ENCODE measurements around the gene POLR1A. TPM values are rescaled to one million over a fixed set of nuclear protein-coding genes. Genes with fewer than 3 reads are reported as not detected.

The POLR1A gene
- total RNA-seq, 1 donor from 2014 or later = 50.1 TPM

DNA sequence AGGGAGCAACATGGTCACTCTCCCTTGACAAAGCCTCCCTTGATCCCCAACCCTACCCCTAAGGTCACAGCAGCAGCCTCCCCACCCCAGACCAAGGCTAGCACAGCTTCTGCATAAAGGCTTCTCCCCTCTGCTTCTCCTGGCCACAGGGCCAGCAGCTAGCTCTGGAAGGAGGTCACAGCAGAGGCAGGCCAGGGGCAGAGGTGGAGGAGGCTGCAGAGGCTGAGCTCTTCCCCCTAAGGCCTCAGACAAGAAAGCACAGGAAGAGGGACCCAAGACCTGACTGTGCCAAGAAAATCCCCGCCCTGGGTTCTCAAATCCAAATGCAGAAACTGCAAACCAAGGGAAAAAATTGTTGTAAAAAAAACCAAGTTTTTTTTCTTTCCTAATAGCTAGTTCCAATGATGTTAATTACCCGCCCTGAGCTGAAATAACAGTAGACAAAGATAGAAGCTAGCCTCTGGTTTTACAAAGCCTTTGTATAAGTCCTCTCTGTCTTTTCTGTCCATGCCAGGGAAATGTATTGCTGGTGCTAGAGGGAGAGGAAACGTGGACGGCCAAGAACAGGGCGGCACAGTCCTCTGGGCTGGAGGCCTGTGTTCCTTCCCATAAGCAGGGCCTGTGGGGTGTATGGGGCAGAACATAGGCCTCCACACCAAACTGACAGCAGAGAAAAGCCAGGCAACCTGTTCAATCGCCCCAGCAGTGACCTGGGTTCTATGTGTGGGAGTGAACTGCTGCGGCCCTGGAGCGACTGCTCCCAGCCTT lies 79.5 kb downstream of the POLR1A start:
- intact Hi-C loops (cut with micrococcal nuclease) = no loop called here

DNA sequence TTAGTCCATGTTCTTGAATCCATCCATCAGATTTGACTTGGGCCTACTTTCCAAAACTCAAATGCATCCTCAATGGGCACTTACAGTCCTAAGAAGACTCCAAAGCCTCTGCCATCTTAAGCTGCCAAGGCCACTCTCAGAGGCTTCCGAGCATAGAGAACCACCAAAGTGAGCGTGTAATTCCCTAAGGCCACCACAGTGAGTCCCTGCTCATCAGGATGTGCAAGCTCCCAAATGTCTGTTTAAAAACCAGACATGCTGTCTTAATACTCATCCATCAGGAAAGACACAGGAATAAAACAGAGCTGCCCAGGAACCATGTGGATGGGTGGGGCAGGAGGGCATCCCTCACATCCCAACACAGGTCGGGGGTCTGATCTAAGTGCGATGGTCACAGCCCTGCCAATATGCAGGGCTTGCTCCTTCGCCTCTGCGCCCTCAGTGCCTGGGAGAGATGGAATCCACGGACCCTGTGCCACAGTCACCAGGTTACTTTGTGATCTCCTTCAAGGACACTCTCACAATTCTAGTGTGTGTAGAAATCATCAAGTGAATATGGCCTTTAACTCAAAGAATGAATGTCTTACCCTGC lies 80.4 kb downstream of the POLR1A start:
- intact Hi-C loops (cut with micrococcal nuclease) = no loop called here

DNA sequence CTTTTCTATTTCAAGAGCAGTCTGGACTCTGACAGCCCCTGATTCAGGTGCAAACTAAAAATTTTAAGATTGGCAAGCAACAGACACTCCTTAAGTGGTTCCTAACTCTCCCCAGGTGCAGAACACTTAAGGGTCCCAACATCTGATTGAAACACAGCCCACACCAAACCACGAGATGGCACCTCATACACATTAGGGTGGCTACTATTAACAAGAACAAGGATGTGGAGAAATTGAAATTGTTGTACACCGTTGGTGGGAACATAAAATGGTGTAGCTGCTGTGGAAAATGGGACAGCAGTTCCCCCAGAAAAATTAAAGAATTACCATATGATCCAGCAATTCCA lies 82.3 kb downstream of the POLR1A start:
- intact Hi-C loops (cut with micrococcal nuclease) = no loop called here

DNA sequence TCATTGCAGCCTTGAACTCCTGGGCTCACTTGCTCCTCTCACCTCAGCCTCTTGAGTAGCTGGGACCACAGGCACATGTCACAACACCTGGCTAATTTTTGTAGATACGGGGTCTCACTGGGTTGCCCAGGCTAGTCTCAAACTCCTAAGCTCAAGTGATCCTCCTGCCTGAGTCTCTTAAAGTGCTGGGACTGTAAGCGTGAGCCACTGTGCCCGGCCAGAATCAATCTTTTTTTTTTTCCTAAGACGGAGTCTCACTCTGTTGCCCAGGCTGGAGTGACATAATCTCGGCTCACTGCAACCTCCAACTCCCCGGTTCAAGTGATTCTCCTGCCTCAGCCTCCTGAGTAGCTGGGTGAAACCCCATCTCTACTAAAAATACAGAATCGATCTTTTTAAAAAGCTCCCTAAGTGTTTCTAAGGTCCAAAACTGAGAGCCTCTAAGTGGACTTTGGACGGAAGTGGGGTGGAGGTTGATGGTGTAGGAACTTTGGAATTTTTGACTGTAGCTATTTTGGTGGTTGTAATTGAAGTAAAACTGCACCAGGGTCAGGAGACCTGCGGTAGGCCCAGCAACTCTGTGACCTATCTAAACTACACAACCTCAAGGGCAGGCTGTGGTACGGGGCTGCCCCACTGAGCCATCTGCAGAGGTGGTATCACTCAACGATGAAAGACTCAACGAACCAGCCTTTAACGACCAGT lies 82.9 kb downstream of the POLR1A start:
- intact Hi-C loops (cut with micrococcal nuclease) = no loop called here

DNA sequence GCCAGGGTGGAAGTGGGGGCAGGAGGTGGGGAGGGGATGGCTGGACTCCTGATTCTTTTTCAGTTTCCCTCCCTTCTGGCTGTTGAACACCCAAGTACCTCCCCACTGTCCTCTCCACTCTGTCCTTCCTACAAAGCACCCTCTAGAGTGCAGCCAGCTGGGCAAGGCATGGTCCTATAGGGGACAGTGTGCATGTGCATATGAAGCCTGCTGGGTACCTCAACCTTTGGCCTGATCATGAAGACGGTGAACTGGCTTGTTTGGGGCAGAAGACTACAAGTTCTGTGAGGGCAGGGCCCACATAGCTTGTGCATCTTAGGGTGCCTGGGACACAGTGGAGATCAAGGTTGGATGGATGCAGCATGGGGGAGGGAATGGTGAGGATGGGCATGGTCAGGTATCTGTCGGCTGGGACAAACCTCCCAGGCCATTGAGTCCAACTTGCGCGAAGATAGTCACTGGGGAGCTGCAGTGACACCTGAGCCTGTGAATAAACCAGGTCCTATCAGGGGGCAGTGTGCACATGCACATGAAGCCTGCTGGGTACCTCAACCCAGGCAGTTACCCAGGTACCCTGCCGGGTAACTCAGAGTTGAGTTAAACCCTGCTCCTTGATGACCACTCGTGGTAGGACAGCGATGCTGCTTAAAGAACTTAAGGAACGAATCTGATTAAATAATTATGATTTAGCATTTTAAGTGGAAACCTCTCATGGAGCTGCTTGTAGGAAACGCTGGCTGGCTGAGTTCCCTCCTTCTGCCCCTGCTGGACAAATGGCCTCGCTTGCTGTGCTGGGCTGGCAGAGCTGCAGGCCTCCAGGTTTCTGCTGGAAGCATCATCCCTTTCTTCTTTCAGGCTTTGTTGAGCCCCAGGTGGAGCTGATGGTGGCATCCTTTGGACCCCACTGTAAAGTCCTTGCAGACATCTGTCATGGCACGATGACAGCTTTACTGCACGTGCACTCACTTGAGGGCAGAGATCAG lies 84.0 kb downstream of the POLR1A start:
- intact Hi-C loops (cut with micrococcal nuclease) = no loop called here

DNA sequence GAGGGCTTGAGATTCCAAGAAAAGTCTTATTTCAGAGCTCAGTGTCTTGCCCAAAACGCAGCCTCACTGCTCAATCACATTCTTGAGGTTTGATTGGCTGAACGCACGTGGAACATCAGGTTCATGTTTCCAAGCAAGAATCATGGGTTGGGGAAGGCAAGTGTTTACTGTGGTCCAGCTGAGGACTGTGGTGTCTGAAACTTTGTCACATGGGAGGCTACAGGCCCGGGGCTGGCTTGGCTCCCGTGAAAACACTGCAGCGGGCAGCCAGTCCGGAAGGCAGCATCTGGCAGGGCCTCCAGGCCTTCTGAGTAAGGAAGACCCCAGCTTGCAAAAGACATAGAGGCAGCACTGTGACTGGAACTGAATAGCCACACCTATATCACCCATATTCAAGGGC lies 84.7 kb downstream of the POLR1A start:
- intact Hi-C loops (cut with micrococcal nuclease) = no loop called here

DNA sequence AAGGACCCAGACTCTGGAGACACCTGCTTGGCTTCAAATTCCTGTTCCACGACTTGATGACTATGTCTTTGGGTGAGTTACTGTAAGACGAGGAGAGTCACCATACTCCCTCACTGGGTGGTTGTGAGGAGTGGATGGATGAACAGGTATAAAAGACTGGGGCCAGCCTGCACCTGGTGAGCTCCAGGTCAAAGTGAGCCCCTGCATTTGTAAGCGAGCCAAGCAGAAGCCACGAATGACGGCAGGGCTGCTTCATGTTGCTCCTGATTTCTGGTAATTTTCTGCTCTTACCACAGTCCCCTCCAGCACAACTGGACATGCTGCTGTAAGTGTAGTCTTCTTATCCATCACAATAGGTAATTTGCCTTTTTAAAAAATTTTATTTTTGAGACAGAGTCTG lies 86.6 kb downstream of the POLR1A start:
- intact Hi-C loops (cut with micrococcal nuclease) = loop anchor here (5.0 kb wide), 1 partner anchor 132 kb away; the partner anchor contains the start of gene ST3GAL5

DNA sequence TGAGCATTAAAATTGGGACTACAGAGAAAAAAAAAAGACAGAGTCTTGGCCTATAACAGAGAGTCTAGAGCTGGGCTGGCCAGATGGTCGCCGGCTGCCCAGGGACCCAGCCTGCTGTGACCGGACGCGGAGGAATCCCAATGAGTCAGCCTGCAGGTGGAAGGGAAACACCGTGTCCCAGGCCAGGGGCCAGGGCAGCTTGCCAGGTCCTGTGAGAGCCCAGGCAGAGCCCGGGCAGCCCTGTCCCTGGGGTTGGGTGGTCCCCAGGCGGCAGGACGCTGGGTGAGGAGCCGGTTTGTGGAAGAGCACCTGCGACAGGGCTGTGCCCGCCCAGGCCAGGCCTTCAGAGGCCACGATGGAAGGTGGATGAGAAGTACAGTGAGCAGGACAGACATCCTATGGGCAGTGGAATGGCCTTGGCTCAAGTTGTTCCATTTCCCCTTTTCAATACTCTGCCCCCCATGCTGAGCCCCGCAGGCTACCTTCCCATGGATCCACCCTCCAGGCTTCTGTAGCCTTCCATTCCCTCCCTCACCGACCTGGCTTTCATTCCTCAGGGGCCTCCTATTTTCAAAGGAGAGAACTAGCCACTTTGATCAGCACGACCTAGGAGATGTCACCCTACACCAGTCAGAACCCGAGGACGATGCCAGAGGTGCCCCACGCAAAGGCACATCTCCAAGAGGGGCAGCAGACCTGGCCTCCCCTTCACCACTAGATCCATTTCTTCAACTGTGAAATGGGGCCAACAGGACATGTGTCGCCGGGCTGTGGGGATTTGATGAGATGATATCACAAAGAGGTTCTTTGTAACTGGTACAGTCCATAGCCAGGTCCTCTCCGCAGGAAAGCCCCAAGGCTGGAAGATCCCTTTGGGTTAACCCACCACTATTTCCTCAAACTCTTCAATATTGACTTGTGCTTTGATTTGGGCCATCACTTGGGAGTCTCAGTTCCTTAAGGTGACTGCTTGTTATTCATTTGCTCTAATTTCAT lies 87.5 kb downstream of the POLR1A start:
- intact Hi-C loops (cut with micrococcal nuclease) = loop anchor here (2.0 to 5.0 kb wide), 2 partner anchors 19 to 131 kb away; partner anchors contain the start of gene ST3GAL5

DNA sequence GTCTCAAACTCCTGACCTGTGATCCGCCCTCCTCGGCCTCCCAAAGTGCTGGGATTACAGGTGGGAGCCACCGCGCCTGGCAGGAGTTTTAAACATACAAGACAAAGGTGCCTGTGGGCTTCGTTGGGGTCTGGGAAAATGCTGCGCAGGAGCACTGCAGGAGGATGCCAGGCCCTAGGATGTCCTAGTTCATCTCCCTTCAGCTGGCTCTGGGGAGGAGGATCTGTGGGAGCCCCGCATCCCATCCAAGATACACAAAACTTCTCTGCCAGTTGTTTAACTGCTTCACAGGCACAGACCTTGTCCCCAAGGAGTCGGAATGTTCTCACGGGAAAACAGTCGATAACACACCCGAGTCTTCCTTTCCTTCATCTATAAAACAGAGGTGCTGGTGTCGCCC lies 89.1 kb downstream of the POLR1A start:
- intact Hi-C loops (cut with micrococcal nuclease) = loop anchor here (2.0 to 5.0 kb wide), 2 partner anchors 18 to 129 kb away; partner anchors contain the start of gene ST3GAL5

DNA sequence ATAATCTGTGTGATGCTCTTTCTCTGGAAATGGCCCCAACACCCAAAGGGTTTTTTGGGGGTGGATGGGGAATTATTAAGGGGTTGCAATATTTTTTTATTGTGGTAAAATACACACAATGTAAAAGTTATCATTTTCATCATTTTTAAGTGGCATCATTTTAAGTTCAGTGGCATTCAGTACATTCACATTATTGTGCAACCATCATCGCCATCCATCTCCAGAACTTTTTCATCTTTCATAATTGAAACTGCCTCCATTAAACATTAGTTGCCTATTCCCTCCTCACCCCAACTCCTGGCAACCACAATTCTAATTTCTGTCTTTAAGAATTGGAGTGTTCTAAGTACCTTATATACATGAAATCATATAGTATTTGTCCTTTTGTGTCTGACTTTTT lies 90.0 kb downstream of the POLR1A start:
- intact Hi-C loops (cut with micrococcal nuclease) = loop anchor here (2.0 to 5.0 kb wide), 2 partner anchors 17 to 128 kb away; partner anchors contain the start of gene ST3GAL5

DNA sequence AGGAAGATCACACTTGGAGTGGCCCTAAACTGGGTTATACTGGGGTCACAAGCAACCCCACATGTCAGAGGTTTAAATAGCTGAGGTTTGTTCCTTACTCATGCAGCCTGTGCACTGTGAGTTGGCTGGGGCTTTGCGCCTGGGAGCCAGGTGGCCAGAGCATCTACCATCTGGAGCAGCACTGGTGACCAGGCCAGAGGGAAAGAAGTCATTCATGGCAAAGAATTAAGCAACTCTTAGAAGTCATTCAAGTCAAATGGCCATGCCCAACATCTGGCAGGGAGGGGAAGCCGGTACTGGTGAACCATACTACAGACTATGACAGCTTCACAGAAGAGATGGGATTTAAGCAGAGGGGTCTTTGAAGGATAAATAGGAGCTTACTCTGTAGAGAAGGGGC lies 90.7 kb downstream of the POLR1A start:
- intact Hi-C loops (cut with micrococcal nuclease) = loop anchor here (5.0 kb wide), 1 partner anchor 128 kb away; the partner anchor contains the start of gene ST3GAL5

DNA sequence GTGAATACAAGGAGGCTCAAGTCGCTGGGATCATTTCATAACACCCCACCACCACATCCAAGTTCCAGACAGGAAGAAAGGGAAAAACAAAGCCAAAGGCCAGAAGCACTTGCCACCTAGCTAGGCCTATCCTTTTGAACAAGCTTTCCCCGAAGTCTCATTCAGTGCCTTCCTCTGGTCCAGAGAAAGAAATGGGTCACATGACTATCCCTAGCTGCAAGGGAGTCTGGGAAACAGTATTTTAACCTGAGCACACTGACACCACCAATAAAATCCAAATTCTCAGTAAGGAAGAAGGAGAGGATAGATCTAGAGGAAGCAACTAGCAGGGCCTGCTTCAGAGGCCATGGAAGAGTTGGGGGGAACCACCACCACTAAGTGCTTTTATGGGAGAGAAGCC lies 91.2 kb downstream of the POLR1A start:
- intact Hi-C loops (cut with micrococcal nuclease) = no loop called here

DNA sequence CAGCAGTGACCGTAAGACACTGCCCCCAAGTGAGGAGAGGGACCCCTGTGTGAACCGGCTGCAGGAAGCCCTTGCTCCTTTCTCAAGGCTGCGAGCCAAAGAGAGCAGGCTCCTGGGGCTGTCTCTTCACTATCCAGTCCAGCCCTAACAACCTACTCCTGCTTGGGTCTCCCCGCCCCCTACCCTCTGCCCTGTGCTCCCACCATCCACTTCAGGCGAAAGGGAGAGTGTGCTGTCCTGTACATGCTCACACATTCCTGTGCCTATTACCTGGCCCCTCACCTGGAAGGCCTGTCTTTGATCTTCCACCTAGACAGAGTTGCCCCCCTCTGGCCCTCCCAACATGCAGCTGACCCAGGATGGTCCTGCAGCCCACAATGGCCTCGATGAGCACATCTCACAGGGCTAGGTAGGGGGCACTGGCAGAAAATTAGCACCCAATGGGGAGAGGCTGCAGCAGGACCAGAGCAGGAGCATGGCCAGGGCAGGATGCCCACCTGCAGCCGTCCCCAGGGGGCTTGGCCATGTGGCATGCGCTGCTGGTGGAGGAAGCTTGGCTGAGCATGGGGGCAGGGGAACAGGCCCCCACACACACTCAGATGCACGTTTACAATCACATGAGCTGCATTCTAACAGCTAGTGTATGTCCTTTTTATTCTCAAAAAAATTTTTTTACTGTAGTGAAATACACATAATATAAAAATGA lies 93.5 kb downstream of the POLR1A start:
- intact Hi-C loops (cut with micrococcal nuclease) = no loop called here

DNA sequence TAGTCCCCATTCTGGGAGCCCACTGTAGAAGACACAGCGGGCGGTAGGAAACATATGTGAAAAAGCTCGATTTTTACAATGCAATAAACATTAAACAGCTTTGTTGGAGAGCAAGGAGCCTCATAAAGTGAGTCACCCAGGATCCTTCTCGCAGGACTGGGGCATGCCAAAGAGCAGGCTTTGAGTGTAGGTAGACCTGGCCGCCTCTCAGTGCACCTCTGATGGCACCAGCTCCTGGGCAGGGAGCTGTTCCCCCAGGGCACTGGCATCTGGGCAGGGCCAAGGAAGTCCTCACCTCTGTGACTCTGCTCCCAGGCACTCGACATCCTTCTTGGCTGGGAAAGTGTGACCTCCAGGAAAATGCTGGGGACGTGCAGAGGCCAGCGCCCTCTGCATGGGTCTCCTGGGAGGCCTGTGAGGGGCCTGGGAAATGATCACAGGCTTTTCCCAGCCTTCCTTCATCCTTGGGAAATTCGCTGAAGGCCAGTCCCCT lies 94.2 kb downstream of the POLR1A start:
- intact Hi-C loops (cut with micrococcal nuclease) = no loop called here

DNA sequence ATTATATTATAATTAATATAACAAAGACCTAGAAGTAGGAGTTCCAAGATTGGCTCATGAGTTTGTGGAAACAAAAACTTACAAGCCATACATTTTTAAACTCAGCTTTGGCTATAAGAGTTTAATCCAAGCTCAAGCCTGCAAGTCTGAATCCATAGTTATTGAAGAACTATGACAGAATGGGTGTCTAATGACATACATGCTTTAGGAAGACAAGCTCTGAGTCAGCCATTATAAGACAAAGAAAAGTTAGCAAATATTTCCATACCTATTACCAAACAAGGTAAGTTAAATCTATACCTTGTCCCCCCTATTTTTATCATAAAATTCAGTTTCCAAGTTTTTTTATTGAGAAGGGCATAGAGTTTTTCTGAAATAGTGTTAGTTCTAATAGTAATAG lies 95.6 kb downstream of the POLR1A start:
- intact Hi-C loops (cut with micrococcal nuclease) = no loop called here

DNA sequence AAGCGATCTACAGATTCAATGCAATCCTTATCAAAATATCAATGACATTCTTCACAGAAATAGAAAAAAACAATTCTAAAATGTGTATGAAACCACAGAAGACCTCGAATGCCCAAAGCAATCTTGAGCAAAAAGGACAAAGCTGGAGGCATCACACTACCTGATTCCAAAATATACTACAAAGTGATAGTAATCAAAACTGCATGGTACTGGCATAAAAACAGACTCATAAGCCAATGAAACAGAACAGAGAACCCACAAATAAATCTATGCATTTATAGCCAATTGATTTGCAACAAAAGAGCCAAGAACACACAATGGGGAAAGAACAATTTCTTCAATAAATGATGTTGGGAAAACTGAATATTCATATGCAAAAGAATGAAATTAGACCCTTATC lies 99.2 kb downstream of the POLR1A start:
- intact Hi-C loops (cut with micrococcal nuclease) = no loop called here

DNA sequence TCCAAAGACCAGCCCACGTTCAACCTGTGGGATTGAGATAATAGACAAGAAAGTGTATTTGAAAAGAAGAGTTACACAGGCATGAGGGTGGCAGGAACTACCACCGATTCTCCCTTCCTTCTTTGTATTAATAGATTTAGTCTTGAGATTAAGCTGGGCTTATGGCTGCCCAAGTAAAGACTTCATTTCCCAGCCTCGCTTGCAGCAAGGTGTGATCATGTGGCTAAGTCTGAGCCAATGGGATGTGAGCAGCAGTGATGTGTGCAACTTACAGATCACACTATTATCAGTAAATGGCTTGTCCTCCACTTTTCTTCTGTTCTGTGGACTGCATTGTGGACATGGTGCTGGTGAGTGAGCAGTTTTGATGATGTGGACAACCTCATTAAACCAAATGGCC lies 101.7 kb downstream of the POLR1A start:
- intact Hi-C loops (cut with micrococcal nuclease) = no loop called here

DNA sequence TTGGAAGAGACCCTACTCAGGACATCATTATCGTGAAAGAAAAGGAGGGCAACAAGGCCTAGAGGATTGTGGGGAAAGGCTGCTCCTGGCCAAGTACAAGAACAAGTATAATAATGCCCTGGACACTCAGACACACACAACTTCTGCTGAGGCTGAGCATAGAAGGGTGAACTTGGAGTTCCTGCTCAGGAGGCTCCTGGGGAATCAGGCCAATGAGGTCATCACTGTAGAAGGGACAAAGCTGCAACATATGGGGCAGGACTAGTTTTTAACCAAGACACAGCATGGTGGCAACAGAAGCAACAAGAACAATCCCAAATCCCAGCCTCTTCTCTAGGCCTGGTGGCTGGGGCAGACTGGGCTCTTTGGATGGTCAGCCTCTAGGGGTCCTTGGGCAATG lies 102.6 kb downstream of the POLR1A start:
- intact Hi-C loops (cut with micrococcal nuclease) = no loop called here

DNA sequence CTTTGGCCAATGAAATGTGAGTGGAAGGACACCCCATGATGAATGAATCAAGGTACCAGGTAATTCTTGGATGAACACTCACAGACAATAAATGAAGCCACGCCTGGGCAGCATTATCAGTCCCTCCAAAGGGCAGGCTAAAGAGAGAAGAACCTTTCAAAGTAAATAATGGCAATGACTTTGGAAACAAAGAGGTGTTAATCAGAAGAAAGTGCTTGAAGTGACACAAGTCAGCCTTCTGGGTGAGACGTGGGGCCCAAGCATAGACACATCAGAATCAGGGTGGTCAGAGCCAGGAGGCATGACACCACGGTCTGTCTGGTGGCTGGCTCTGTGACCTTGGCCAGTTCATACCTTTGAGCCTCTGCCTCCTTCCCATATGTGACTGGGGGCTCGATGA lies 103.3 kb downstream of the POLR1A start:
- intact Hi-C loops (cut with micrococcal nuclease) = no loop called here

Data from T-helper 1 cell treated with Interleukin-12 subunit alpha and Interleukin-12 subunit beta and Interleukin-4 antibody, amounts not matched to agents 30 ng/mL and 1 ng/mL, for 36 hours (primary cell).